Placental pericyte (primary cell): ENCODE data around the gene TPM3. TPM values are rescaled to one million over a fixed set of nuclear protein-coding genes. Genes with fewer than 3 reads are reported as not detected.

Experiments
- small RNA-seq: library from RNA; depleted of rRNA; stranded (forward); fragments of <200 nt; gene quantifications from one replicate; pipeline ENCODE3, GENCODE V24; 2012; ENCODE audit warnings: low replicate concordance
- total RNA-seq: library from RNA; depleted of rRNA; stranded (reverse); fragments of >200 nt; gene quantifications from 2 replicates; pipeline ENCODE4 v1.2.3, GENCODE V29; 2012

The TPM3 gene
- total RNA-seq: 439 and 952 TPM in 2 replicates

GRCh38 chr1:154191990-154192461 lies at the start of gene TPM3:
TPM3 (minus strand) TSS chr1:154192100; CDS start chr1:154192018, 82 bp downstream.

GRCh38 chr1:154220071-154220969 lies 28.4 kb upstream of the TPM3 start, which contains the start of gene UBAP2L:
UBAP2L (plus strand) TSS chr1:154220955; CDS start chr1:154225124, 4,169 bp downstream.

DNA sequence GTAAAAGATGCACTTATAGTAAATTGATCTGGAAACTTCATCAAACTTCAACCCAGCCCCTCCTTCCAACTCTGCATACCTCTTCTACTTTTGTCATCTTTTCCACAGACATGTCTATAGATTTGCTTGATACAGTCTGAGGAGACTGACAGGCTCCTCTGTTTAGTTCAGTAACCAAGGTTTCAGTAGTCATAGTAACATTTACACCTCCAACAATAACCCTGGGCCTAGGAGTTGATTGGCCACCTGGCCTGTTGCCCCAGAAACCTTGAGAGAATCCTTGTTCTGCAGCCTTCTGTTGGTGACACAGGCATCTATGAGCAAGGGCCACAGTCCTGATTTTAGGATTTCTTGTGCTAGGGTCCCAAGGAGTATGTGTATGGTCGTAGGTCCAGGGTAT lies 14.3 kb upstream of the TPM3 start, which contains the start of gene CFAP141:
CFAP141 (minus strand) TSS at position 138 of the 400 bp plus-strand sequence; CDS start at position 112, 26 bp downstream.

GRCh38 chr1:154154534-154155191 lies 37.2 kb downstream of the TPM3 start, which contains the start of gene NUP210L:
NUP210L (minus strand) TSS chr1:154155073.

Small RNAs within 50 kb of the gene (small RNA-seq; reads per million reads assigned to genes)
- 0.68 reads per million, percentile 30 among the genes with 10 or more reads in this experiment for gene MIR190B

Other genes with a start within 250 kb of the TPM3 start
- gene DENND4B, start 245.4 kb downstream of the TPM3 start, total RNA-seq: 26.9 and 28.2 TPM in 2 replicates
- gene CRTC2, start 233.5 kb downstream of the TPM3 start, total RNA-seq: 7.7 and 8.3 TPM in 2 replicates
- gene SLC39A1, start 228.6 kb downstream of the TPM3 start, total RNA-seq: 117 and 125 TPM in 2 replicates
- gene CREB3L4, start 224.2 kb downstream of the TPM3 start, total RNA-seq: 7.2 and 11.6 TPM in 2 replicates
- gene JTB, start 214.4 kb downstream of the TPM3 start, total RNA-seq: 109 and 147 TPM in 2 replicates
- gene RAB13, start 205.8 kb downstream of the TPM3 start, total RNA-seq: 30.9 and 105 TPM in 2 replicates
- gene RPS27, start 201.3 kb downstream of the TPM3 start, total RNA-seq: 955 and 1,777 TPM in 2 replicates
- gene NUP210L, start 37.0 kb downstream of the TPM3 start, total RNA-seq: under 0.01 TPM in 2 replicates
- not detected in 2 replicates for gene CFAP141, start 14.2 kb upstream of the TPM3 start, total RNA-seq
- 77.5 and 104 TPM in 2 replicates for gene UBAP2L, start 28.9 kb upstream of the TPM3 start, total RNA-seq
- gene HAX1, start 80.5 kb upstream of the TPM3 start, total RNA-seq: 110 and 154 TPM in 2 replicates
- not detected in 2 replicates for gene AQP10, start 129.0 kb upstream of the TPM3 start, total RNA-seq
- gene ATP8B2, start 133.4 kb upstream of the TPM3 start, total RNA-seq: 171 and 205 TPM in 2 replicates
- gene IL6R, start 213.2 kb upstream of the TPM3 start, total RNA-seq: 3.6 and 3.7 TPM in 2 replicates